ENCODE measurements around the gene NKX2-3.

Gene NKX2-3

GRCh38 chr10:99532687-99533495, at the start of gene NKX2-3:
Gene NKX2-3, plus strand, starts transcription at chr10:99532942. Its CDS starts 190 bp downstream, at chr10:99533132.
- DNase-seq, result peak in 1 of 2 experiments; percentile 16

GRCh38 chr10:99484626-99485581, 47.8 kb upstream of the NKX2-3 start:
- no peak for DNase-seq

GRCh38 chr10:99487125-99487807, 45.5 kb upstream of the NKX2-3 start:
- DNase-seq, result no peak

GRCh38 chr10:99489271-99489670, 43.5 kb upstream of the NKX2-3 start:
- DNase-seq, result no peak

GRCh38 chr10:99497343-99498025, 35.3 kb upstream of the NKX2-3 start:
- DNase-seq, result no peak

GRCh38 chr10:99506416-99506815, 26.3 kb upstream of the NKX2-3 start:
- DNase-seq, result no peak

GRCh38 chr10:99507265-99507664, 25.5 kb upstream of the NKX2-3 start:
- no peak for DNase-seq

- DNase-seq, result no peak
Measured at GRCh38 chr10:99513061-99513460, 19.7 kb upstream of the NKX2-3 start.

GRCh38 chr10:99519690-99520039, 13.1 kb upstream of the NKX2-3 start:
- no peak for DNase-seq

- DNase-seq, result no peak
Measured at GRCh38 chr10:99520040-99520846, 12.5 kb upstream of the NKX2-3 start.

GRCh38 chr10:99520847-99521764, 11.6 kb upstream of the NKX2-3 start:
- no peak for DNase-seq

GRCh38 chr10:99521765-99522469, 10.8 kb upstream of the NKX2-3 start:
- DNase-seq, result no peak

- DNase-seq, result no peak
Measured at GRCh38 chr10:99522470-99523250, 10.1 kb upstream of the NKX2-3 start.

GRCh38 chr10:99523251-99523773, 9.4 kb upstream of the NKX2-3 start:
- DNase-seq, result no peak

GRCh38 chr10:99524050-99524666, 8.6 kb upstream of the NKX2-3 start:
- no peak for DNase-seq

GRCh38 chr10:99524736-99525380, 7.9 kb upstream of the NKX2-3 start:
- DNase-seq, result no peak

GRCh38 chr10:99525897-99526296, 6.8 kb upstream of the NKX2-3 start:
- no peak for DNase-seq
